GM18498 (cell line): ENCODE measurements around the gene GRK5.

Experiments used
- ATAC-seq: cut with Tn5 transposase; IDR thresholded peaks from one replicate; pipeline ENCODE4 v1.9.1; 2021; ENCODE audit warnings: mild to moderate bottlenecking, moderate library complexity; ENCODE audit not compliant: unreplicated experiment

GRK5 gene

DNA sequence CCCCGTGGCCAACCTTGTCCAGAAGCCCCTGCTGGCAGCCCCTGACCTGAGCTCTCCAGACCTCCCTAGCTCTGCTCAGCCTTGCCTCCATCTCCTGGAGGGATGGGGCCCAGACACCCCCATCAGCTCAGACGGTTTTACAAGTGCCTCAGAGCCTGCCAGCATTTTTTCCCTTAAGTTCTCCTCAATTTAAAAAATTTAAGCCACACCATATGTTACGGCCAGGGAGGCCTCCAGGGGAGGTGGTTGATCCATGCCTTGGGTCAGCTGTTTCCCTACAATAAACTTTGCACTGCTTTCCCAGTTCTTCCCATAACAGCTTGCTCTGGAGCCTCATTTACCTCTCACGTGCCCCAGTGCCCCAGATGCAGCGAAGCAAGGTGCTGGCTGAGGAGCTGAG lies 191.6 kb downstream of the GRK5 start:
- no peak for ATAC-seq

DNA sequence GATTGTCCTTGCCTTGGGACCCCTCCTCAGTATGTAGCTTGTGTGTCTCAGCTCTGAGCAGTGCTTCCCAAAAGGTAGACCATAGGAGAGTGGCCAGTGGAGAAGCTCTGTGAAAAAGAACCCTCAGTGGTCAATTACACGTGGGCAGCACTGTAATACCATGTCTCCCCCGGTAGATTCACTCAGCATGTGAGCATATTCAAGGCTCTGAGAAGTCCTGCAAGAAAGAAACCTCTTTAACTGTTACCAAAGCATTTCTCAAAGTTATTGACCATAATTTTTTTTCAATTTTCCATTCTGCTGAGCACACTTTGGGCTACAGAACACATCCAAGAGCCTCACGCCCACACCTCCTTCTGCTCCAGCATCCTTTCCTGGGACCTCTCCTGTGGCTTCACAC lies 192.1 kb downstream of the GRK5 start:
- ATAC-seq: no peak

DNA sequence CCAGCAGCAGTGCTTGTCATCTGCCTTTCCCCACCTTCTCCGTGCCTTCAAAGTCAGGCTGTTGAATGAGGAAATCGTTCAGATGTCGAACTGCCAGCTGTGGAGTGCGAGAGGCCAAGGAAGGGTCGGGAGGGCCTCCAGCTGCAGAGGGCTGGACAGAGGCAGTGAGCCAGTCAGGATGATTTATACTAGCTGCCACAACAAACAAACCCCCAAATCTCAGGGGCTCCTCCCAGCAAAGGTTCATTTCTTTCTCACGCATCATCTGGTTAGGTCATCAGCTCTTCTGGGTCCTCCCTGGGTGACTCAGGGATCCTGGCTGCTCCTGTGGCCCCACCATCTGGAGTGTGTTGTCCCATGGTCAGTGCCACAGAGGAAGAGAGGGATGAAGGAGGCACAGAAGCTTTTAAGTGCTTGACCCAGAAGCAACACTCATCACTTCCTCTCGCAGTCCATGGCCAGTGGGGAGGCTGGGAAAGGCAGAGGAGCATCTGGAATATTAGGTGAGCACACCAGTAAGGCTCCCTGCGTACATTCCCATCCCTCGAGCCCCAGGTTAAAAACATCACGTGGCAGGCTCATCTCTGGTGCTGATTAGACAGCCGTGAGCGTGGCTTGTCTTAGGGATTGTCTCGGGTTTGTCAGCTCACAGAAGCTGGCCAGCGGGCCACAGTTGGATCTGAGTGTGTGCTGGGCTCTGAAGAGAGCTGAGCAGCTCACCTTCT lies 194.5 kb downstream of the GRK5 start:
- no peak for ATAC-seq

DNA sequence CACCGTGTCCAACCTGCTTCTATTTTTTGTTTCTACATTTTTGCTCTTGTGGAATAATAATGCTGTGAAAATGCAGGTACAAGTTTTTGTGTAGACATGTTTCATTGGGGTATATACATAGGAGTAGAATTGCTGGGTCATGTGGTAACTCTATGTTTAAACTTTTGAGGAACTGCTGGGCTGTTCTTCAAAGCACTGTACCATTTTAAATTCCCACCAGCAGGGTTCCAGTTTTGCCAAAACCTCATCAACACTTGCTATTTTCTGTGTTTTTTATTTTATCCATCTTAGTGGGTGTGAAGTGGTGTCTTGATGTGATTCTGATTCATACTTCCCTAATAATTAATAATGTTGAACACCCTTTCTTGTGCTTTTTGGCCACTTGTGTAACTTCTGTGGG lies 196.6 kb downstream of the GRK5 start:
- ATAC-seq: no peak

DNA sequence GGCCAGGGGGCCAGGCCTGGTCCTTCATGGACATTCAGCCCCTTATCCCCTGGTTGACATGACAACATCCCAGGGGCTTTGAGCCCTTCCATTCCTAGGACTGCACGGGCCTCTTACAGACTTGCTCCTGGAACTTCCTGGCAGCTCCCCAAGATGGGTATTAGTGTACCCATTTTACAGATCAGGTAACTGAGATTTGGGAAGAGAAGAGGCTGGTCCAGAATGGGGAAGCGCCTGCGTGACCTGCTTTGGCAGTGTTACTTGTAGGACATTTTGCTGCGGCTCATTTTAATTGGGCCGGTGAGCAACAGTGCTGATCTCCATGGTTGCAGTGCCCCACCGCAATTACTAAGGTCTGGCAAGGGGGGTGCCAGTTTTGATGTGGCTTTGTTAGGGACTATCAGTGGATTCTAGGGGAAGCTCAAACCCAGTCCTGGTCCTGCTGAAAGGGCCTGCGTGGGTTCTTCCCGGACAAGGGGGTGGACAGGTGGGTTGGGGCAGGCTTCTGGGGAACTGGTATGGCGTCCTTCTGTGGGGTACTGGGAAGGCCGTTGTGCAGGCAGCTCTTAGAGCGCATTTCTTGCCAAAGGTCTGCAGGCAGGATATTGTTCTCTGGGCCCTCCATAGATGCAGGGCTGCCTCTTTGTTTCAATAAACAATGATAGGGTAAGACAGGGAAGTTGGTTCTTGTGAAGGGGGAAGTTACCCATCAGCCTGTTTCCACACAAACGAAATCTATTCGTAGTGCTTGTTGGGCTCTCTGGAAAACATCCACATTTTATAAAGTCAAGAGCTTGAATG lies 197.5 kb downstream of the GRK5 start:
- ATAC-seq: no peak

DNA sequence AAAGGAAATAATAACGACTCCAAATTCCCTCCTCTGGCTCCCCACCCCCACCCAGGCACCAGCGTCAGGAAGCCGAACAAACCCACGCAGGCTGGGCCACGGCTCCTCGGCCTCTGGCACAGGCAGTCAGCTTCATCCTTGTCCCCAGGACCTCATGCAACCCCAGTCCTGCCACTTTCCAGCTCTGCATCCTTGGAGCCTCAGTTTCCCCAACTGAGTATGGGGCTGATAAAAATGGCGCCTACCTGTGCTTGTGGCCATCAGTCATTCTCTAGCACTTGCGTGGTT lies 198.1 kb downstream of the GRK5 start:
- ATAC-seq: no peak

DNA sequence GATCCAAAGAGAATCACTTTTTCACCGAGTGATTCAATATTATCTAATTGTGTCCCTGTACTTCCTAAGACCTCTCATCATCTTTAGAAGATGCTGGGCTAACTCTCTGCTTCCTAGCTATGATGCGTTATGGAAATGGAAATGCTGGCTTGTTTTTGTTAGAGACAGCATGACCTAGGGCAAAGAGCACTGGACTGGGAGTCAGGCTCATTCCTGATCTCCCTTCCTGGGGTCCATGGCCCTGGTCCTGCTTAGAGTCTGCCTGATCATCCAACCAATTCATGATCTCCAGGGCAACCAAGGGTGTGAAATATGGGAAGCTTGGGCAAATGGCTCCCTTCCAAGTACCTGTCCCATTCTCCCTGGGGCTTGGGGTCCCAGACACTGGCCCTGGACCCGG lies 198.8 kb downstream of the GRK5 start:
- ATAC-seq: no peak

DNA sequence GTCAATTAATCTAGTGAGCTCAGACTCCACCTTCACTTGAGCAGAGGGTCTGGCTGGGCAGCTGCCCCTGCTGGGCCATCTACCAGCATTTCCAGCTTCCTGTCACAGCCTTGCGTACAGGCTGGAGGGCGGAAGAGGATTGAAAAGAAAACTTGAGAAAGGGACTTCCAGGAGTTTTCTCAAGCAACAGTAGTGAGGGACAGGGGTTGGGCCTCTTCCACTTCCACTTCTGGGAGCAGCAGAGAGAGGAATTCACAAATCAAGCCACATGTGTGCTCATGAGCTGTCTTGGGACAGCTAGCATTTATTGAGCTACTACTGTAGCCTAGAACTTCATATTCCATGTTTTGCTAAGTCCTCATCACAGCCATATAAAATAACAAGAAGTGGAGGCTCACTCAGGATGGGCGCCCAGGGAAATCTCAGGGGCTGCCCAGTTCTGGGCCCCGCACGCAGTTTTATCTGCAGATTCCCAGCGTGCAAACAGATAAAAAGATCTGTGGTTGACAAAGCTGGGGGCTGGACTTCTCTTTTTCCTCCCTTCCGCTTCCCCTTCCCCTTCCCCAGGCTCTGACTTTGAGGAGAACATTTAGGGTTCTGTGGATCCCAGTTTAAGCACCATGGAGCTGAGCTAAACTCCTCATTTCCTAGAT lies 199.4 kb downstream of the GRK5 start:
- no peak for ATAC-seq

DNA sequence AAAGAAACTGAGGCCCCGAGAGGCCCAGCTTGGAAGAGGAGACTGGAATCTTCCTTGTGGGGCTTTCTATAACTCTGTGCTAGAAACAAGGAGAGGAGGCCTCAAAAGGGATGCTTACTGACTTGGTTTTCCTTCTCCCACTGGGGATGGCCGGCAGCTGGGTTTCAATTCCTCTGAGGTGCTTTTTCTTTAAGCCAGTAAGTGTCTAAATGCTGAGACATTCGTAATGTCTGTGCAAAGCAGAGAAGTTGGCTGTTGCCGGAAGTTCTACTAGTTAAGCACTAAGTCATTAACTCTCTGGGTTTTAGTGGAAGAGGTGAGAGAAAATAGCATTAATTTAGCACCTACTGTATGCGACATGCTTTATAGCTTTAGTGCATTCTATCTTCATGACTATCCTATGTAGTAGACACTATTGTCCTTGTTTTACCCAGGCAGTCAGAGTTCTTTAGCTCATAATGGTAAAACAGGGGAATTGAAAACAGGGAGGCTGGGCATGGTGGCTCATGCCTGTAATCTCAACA lies 199.9 kb downstream of the GRK5 start:
- no peak for ATAC-seq

DNA sequence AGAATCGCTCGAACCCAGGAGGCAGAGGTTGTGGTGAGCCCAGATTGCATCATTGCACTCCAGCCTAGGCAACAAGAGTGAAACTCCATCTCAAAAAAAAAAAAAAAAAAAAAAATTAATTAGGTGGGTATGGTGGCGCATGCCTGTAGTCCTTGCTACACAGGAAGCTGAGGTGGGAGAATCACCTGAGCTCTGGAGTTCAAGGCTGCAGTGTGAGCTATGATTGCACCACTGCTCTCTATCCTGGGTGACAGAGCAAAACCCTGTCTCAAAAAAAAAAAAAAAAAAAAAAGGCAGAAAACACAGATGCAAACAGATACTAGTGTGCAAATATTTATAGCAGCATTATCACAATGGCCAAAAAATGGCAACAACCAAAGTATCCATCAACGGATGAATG lies 200.7 kb downstream of the GRK5 start:
- no peak for ATAC-seq

DNA sequence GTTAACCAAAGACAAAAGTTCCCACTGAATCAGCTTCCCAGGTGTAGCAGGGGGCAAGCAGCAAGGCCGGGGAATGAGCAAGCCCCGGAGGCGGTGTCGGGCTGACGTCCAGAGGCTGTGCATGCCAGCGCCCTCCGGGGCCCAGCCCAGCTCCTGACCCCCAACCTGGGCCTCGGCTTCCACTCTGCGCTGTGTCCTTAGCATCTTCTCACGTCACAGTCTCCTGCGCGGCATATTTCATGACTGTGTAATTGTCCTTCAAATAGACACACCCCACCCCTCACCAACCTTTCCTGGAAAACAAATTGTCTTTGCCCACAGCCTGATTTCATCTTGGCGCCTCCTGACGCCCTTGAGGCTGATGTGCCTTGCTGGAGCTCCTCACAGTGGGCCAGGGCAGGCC lies 201.6 kb downstream of the GRK5 start:
- no peak for ATAC-seq

DNA sequence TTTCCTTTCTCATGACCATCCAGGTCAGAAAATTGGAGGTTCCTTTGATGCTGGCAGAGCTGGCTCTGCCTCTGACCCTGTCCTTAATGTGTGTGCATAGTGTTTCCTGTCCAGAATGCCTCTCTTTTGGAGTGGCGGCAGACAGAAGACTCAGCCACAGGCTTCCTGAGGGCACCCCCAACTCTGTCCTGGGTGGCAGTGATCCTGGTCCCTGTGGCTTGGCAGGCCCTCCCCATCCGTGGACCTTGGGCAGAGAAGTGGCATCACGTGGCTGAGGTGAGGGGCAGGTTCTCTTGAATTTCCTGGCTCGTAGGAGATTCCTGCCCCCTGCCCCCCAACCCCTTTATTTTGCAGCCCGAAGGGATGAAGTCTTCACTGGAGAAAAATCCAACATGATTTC lies 202.0 kb downstream of the GRK5 start:
- ATAC-seq: no peak

DNA sequence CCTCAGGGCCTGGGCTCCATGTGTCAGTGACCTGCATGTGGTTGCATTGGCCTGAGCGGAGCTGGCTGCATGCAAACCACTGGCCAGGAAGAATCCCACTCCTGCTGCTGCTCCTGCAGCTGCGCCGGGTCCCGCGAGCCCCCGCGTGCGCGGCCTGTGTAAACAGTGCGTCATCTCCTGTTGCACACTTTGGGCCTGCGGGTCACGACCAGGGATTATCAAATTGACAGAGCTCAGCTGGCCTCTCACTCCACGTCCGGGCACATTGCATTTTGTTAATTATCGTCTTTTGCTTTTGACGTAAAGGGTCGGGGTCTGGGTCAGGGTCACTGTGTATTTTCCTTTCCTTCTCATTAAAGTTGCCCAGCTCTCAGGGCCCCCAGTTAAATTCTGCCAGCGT lies 202.5 kb downstream of the GRK5 start:
- no peak for ATAC-seq

DNA sequence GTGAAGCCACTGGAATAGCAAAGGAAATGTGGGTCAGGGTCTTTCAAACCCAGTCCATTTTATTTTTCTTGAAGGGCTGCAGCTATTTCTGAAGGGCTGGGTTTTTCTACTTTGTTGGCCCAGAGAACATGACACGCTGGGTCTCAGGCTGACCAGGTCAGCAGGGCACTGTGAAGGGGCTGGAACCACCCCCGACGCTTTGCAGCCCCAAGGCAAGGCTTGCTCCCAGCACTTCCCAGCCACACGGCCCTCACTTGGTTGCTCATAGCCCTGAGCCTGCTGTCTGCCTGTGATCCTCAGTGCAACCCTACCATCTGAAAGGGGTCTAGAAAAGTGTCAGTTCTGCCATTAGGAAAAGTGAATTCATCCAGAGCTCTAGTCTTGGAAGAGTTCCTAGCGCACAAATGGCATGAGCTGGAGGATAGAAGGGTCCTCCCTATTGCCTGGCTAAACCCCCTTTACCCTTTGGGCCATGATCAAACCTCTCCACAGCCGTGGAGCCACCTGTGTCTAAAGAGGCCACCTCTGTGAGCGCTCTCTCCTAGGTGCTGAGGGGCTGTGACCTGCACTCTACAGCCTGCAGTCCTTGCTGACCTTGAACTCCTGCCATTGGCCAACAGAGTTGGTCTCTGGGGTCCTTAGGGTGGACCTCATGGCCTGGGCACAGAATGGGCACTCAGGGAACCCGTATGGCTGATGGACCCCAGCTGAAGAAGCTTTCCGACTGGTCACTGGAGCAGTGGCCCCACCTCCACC lies 203.2 kb downstream of the GRK5 start:
- no peak for ATAC-seq

DNA sequence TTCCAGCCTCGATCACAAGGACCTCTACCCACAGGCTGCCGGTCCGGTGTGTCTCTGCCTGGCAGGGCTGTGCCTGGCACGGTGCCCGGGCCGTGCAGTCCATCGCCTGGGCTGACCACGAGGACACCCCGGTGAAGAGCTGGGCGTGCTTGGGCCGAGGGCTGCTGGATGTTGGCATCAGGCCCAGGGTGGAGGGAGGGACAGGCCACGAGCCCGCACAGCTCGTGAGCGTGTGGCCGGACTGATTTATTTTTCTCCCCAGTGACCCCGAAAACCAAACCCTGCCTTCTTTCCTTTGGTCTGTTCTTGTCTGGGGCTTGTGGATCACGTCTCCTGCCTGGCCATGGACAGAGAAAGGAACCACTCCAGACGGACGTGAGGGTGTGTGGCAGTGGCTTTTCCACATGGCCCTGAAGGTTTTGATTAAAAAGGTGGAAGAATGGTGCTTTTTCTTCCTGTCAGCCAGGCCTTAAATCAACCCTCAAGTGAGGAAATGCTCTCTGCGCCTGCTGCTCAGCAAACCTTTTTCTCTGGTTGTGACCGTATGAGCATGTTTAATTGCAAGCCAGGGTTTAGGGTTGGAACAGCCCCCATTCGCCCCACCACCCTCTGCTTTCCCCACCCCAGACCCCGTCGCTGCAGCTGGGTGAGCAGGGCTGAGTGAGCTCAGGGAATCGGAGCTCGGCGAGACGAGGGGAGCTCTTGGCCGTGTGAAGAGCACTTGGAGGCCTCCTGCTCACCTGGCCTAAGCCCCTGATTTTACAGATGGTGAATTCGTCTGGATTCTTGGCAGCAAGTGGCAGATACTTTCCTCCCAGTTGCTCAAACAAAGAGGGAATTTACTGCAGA lies 205.1 kb downstream of the GRK5 start:
- no peak for ATAC-seq

DNA sequence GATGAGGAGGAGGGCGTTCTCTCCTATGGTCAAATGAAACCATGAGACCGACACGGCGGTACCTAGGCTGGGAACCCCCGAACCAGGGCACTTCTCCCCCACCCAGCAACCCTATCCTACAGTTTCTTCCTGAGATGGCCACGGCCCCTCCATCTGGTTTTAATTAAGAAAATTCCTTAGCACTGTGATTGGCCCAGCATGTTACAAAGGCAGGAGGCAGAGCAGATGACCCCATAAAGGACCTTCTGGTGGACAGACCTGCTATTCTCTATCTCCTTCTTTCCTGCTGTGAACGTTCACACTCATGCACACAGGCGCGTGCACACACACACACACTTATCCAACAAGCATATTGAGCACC lies 205.7 kb downstream of the GRK5 start:
- ATAC-seq: no peak

DNA sequence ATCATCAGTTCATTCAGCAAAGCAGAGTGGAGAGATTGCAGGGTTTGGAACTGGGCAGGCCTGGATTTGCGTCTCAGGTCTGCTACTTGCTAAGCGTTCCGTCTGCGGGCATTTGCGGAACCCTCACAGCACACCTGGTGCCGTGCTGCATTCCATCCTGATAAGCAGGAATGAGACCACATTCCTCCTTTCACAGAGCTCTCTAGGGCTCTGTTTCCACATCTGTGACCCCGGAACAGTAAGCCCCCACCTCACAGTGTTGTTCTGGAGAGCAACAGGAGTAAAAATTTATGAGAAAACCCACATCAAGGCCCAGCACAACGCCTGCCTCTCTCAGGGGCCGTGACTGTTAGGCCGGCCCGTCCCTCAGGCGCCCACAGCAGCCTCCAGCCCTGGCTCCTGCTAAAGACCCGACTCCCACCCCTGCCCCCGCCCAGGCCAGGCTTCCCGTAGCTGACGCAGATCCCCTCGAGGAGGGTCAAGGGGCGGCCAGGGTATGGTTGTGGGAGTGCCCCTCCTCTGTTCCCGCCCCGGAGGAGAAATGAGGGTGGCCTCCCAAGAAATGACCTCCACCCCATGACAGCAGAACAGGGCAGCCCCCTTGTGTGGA lies 206.2 kb downstream of the GRK5 start:
- no peak for ATAC-seq

DNA sequence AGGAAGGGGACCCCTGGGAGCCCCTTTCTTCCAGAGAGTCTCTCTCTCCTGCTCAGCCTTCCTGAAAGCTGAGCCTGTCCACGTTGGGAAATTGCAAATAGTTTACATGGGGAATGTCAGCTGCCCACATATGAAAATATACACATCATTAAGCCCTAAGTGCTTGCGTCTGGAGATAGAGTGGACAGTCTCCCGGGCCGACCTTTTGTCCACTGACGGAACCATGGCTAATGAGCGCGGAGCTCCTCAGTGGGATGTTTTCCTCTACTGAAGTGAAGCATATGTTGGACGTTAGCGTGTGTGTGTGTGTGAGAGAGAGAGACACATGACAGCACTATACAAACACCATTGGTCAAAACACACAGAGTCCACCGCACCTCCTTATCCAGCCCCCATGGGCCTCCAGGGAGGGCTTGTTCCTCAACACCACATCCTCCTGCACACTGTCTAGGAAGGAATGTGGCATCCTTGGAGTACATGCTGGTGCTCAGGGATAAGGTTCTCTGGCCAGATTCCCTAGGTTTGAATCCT lies 206.8 kb downstream of the GRK5 start:
- ATAC-seq: no peak

DNA sequence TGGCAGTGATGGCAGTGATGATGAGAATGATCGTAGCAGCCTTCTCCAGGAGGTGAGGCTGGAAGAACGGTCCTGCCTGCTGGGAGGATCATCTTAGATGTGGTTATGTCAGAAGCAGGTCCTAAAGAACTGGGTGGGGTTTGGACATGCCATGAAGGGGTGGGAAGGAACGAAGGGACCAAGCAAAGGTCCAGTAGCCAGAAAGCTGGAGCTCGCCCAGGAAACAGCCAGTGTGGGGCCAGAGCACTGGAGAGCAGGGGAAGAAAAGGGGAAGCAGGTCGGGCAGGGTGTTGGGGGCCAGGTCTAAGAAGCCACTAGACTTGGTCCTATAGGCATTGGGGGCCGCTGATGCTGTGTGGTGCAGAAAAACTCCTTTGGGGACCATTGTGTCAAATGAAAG lies 207.8 kb downstream of the GRK5 start:
- no peak for ATAC-seq
